GM12892 (cell line): Measurements from ENCODE around the gene FAM234B.

Experiments used
- POLR2A ChIP-seq: IDR thresholded peaks from 2 replicates; pipeline ENCODE4 v1.6.1; 2011; ENCODE audit warnings: low read depth, low read length, control low read depth
- POLR2AphosphoS5 ChIP-seq: IDR thresholded peaks from 2 replicates; pipeline ENCODE4 v1.6.1; 2011; ENCODE audit warnings: low read depth, low read length, control low read depth

GRCh38 chr12:13022851-13023271 is 21.3 kb upstream of the FAM234B start:
- TF ChIP-seq POLR2A (no peak), POLR2AphosphoS5 (no peak)
